Spleen (tissue), 11 donors: Measurements from ENCODE around the gene KCNG2. TPM values are rescaled to one million over a fixed set of nuclear protein-coding genes. Genes with fewer than 3 reads are reported as not detected.

Source experiments
- DNase-seq: peaks from one replicate; pipeline ENCODE4 v3.0.0-alpha.2; 2020
- H3K27ac ChIP-seq, 8 donors: fragments of 200-600 bp; sonication (generic) in 7 of 8; 1 replicate in 4 of 8; 2 replicates in 4 of 8; pipeline versions ENCODE4 v1.5.0 to v1.8.0; 2016 to 2021; ENCODE audit warnings: inconsistent platforms in 4 of 8, mild to moderate bottlenecking in 4 of 8, moderate library complexity in 1 of 8
- H3K27me3 ChIP-seq, 7 donors: fragments of 200-600 bp; sonication (generic) in 6 of 7; replicated peaks in 1 of 7; 1 replicate in 4 of 7; 2 replicates in 3 of 7; pipeline versions ENCODE4 v1.5.0 to v1.8.0; 2016 to 2021; ENCODE audit warnings: inconsistent platforms in 3 of 7, mild to moderate bottlenecking in 1 of 7
- H3K36me3 ChIP-seq, 6 donors: fragments of 200-600 bp; sonication (generic) in 5 of 6; 1 replicate in 4 of 6; 2 replicates in 2 of 6; pipeline versions ENCODE4 v1.5.0 to v1.8.0; 2016 to 2021; ENCODE audit warnings: inconsistent platforms in 2 of 6
- H3K4me1 ChIP-seq, 6 donors: fragments of 200-600 bp; sonication (generic) in 5 of 6; 1 replicate in 3 of 6; 2 replicates in 3 of 6; pipeline versions ENCODE4 v1.5.0 to v1.8.0; 2016 to 2021; ENCODE audit warnings: inconsistent platforms in 3 of 6
- H3K4me3 ChIP-seq, 8 donors: fragments of 200-600 bp; sonication (generic) in 7 of 8; 1 replicate in 4 of 8; 2 replicates in 4 of 8; pipeline versions ENCODE4 v1.5.0 to v1.8.0; 2016 to 2021; ENCODE audit warnings: inconsistent platforms in 4 of 8, mild to moderate bottlenecking in 4 of 8, moderate library complexity in 2 of 8
- H3K9me3 ChIP-seq, 8 donors: fragments of 200-600 bp; sonication (generic) in 7 of 8; 1 replicate in 4 of 8; 2 replicates in 4 of 8; pipeline versions ENCODE4 v1.5.0 to v1.8.0; 2016 to 2021; ENCODE audit warnings: inconsistent platforms in 4 of 8
- CTCF ChIP-seq, 11 experiments: fragments of 200-600 bp in 7 of 11; fragments of 450-650 bp in 4 of 11; sonication (generic) in 4 of 11; IDR thresholded peaks in 8 of 11; conservative IDR thresholded peaks in 3 of 11; 1 replicate in 7 of 11; 2 replicates in 4 of 11; pipeline versions ENCODE4 v1.4.0 to v1.8.0; 2016 to 2021; ENCODE audit warnings: antibody characterized with exemption in 11 of 11, inconsistent platforms in 4 of 11, mild to moderate bottlenecking in 1 of 11
- POLR2A ChIP-seq, 3 donors: fragments of 450-650 bp; IDR thresholded peaks; one replicate each; pipeline ENCODE4 v1.5.1; 2017; ENCODE audit warnings: antibody characterized with exemption in 3 of 3, mild to moderate bottlenecking in 1 of 3
- POLR2AphosphoS5 ChIP-seq, 3 donors: sonication (generic); formaldehyde crosslinking; IDR thresholded peaks; one replicate each; pipeline ENCODE4 v1.5.1; 2017; ENCODE audit warnings: antibody characterized with exemption in 3 of 3
- WGBS, 5 donors: extraction: QIAGEN DNeasy Blood & Tissue Kit in 3 of 5; methylation state at CpG; one replicate each; pipeline versions ENCODE4 v1.1.5 to v1.1.7; 2013 to 2018; 5-methylcytosine and 5-hydroxymethylcytosine counted together
- intact Hi-C: fragments of 100-400 bp; cut with DNase I; formaldehyde crosslinking; loops from one replicate; pipeline ENCODE4 v1.15.0; 2023; ENCODE audit warnings: low total_unique reads
- polyA plus RNA-seq, 3 donors: library from polyadenylated mRNA; stranded (reverse); fragments of 200-250 nt; gene quantifications; one replicate each; pipeline ENCODE4 v1.2.1, GENCODE V29; 2013
- total RNA-seq, 7 donors: library from RNA; depleted of rRNA in 3 of 7; stranded (reverse); fragments of >200 nt in 3 of 7; fragmentation: NEBNext Ultra II Directional in 4 of 7; extraction: Animal tissue kit (Norgen Biotek cat#: 25700) in 4 of 7; gene quantifications; one replicate each; pipeline versions ENCODE4 v1.1.0 to v1.2.1, GENCODE V29; 2016 to 2021
- donor health status: healthy with polysubstance abuse.
- donor health status: DM: no; HTN: no; CAD: no; lungs with moderate emphysema.
- donor health status: DM: no; HTN: no; CAD: no.
- donor health status: Bipolar disorder and iron deficiency.
- donor health status: healthy.
- donor health status: DM: no; HTN: no; CAD: no.
- donor health status: DM: yes; HTN: yes; CAD: no.

Gene KCNG2
- total and polyA plus RNA-seq, 10 donors = 0.15 to 3.2 (median 0.38) TPM; not detected in 1

- peak; percentile 66 for DNase-seq
- TF ChIP-seq CTCF (IDR thresholded peaks at IDR 0.05 in 8 of 11, conservative IDR thresholded peaks at IDR 0.05 in 3 of 11) (no peak), POLR2AphosphoS5 (IDR thresholded peaks at IDR 0.05) (no peak), POLR2A (IDR thresholded peaks at IDR 0.05) (no peak)
- H3K36me3 ChIP-seq = no peaks in the 10 kb centered on the region
- intact Hi-C loops = no loop called here
- 48 to 65% (median 51%) methylated on average over 21 of the region's 21 CpGs for WGBS, 5 donors
- peaks cover 0 to 65% (median 37%) of the 10 kb centered on the region in 7 donors for H3K27me3 ChIP-seq
- peaks cover 18 to 83% (median 40%) of the 10 kb centered on the region in 6 donors for H3K4me1 ChIP-seq
- H3K4me3 ChIP-seq = no peak overlapping the region
- H3K9me3 ChIP-seq = no peaks in the 10 kb centered on the region
- H3K27ac ChIP-seq = no peak overlapping the region
Measured at GRCh38 chr18:79796531-79797405, 970 bp upstream of the KCNG2 start.

GRCh38 chr18:79798346-79798998 lies 734 bp downstream of the KCNG2 start:
- H3K9me3 ChIP-seq = no peaks in the 10 kb centered on the region
- TF ChIP-seq POLR2AphosphoS5 (IDR thresholded peaks at IDR 0.05) = no peak
- no peak for TF ChIP-seq CTCF (IDR thresholded peaks at IDR 0.05 in 8 of 11, conservative IDR thresholded peaks at IDR 0.05 in 3 of 11)
- TF ChIP-seq POLR2A (IDR thresholded peaks at IDR 0.05) = no peak
- no peak overlapping the region for H3K27ac ChIP-seq
- no peaks in the 10 kb centered on the region for H3K36me3 ChIP-seq
- H3K4me1 ChIP-seq = peaks cover 18 to 66% (median 27%) of the 10 kb centered on the region in 6 donors
- peak; percentile 82 for DNase-seq
- intact Hi-C loops = no loop called here
- WGBS, 5 donors = 1 to 6% (median 2%) methylated on average over 24 to 78 of the region's 78 CpGs
- peak overlapping the region in 7 of 8 donors; percentile 31 to 67 (median 42) for H3K4me3 ChIP-seq
- peaks cover 0 to 59% (median 37%) of the 10 kb centered on the region in 7 donors for H3K27me3 ChIP-seq

GRCh38 chr18:79798999-79799370 lies 1.2 kb downstream of the KCNG2 start:
- intact Hi-C loops = no loop called here
- Histone ChIP-seq H3K9me3 (no peaks in the 10 kb centered on the region), H3K27ac (no peak overlapping the region), H3K4me3 (peak overlapping the region in 6 of 8 donors; percentile 31 to 67 (median 42)), H3K27me3 (peaks cover 0 to 59% (median 37%) of the 10 kb centered on the region in 7 donors), H3K36me3 (no peaks in the 10 kb centered on the region), H3K4me1 (peaks cover 18 to 61% (median 27%) of the 10 kb centered on the region in 6 donors)
- peak; percentile 70 for DNase-seq
- TF ChIP-seq POLR2AphosphoS5 (IDR thresholded peaks at IDR 0.05) = no peak
- TF ChIP-seq POLR2A (IDR thresholded peaks at IDR 0.05) = no peak
- no peak for TF ChIP-seq CTCF (IDR thresholded peaks at IDR 0.05 in 8 of 11, conservative IDR thresholded peaks at IDR 0.05 in 3 of 11)
- 2 to 20% (median 3%) methylated on average over 4 to 14 of the region's 14 CpGs for WGBS, 5 donors
